NB4 (cell line): ENCODE measurements around the gene PTEN.

Experiments
- POLR2A ChIP-seq: IDR thresholded peaks from 2 replicates; pipeline ENCODE4 v1.6.1; 2011; ENCODE audit warnings: mild to moderate bottlenecking; ENCODE audit not compliant: insufficient read length; ENCODE audit errors: extremely low read depth
- TF ChIP-seq, protein P1 (sequence below): IDR thresholded peaks from 2 replicates; pipeline ENCODE4 v1.6.1; 2011; ENCODE audit warnings: low read depth, low read length
- TF ChIP-seq, protein P2 (sequence below): IDR thresholded peaks from one replicate; pipeline ENCODE4 v1.5.1; 2012; ENCODE audit warnings: low read depth, low read length

DNA sequence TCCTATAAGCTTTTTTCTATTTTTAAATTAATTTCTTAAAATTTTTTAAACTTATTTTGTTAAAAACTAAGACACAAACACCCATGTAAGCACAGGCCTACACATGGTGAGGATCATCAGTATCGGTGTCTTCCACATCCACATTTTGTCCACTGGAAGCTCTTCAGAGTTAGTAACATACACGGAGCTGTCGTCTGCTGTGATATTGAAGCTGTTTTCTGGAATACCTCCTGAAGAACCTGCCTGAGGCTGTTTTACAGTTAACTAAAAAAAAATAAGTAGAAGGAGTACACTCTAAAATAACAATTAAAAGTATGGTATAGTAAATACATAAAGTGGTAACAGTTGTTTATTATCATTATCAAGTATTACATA lies 17.8 kb upstream of the PTEN start:
- TF ChIP-seq, protein P1, sequence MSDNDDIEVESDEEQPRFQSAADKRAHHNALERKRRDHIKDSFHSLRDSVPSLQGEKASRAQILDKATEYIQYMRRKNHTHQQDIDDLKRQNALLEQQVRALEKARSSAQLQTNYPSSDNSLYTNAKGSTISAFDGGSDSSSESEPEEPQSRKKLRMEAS, result no peak
- TF ChIP-seq, protein P2, sequence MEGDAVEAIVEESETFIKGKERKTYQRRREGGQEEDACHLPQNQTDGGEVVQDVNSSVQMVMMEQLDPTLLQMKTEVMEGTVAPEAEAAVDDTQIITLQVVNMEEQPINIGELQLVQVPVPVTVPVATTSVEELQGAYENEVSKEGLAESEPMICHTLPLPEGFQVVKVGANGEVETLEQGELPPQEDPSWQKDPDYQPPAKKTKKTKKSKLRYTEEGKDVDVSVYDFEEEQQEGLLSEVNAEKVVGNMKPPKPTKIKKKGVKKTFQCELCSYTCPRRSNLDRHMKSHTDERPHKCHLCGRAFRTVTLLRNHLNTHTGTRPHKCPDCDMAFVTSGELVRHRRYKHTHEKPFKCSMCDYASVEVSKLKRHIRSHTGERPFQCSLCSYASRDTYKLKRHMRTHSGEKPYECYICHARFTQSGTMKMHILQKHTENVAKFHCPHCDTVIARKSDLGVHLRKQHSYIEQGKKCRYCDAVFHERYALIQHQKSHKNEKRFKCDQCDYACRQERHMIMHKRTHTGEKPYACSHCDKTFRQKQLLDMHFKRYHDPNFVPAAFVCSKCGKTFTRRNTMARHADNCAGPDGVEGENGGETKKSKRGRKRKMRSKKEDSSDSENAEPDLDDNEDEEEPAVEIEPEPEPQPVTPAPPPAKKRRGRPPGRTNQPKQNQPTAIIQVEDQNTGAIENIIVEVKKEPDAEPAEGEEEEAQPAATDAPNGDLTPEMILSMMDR, result no peak
- TF ChIP-seq POLR2A, result no peak
